Ramos (cell line): Measurements from ENCODE around the gene RNF17.

Experiments
- in situ Hi-C: fragments of 300-500 bp; cut with MboI; formaldehyde crosslinking; loops from one replicate; pipeline ENCODE4 v1.14.3; 2022; ENCODE audit warnings: low sequenced_read_pairs; ENCODE audit not compliant: unreplicated experiment

RNF17 gene

GRCh38 chr13:24927810-24928404 is 163.9 kb downstream of the RNF17 start:
- in situ Hi-C loops, result no loop called here

GRCh38 chr13:24929196-24929595 is 165.2 kb downstream of the RNF17 start:
- in situ Hi-C loops, result no loop called here
